NCI-H2227 (cell line): ENCODE results near the gene ATP6V1F.

Experiments used
- DNase-seq: peaks from one replicate; lab custom pipeline; 2025; ENCODE audit not compliant: unreplicated experiment; lab: John Stamatoyannopoulos, UW

The ATP6V1F gene, protein sequence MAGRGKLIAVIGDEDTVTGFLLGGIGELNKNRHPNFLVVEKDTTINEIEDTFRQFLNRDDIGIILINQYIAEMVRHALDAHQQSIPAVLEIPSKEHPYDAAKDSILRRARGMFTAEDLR

DNA sequence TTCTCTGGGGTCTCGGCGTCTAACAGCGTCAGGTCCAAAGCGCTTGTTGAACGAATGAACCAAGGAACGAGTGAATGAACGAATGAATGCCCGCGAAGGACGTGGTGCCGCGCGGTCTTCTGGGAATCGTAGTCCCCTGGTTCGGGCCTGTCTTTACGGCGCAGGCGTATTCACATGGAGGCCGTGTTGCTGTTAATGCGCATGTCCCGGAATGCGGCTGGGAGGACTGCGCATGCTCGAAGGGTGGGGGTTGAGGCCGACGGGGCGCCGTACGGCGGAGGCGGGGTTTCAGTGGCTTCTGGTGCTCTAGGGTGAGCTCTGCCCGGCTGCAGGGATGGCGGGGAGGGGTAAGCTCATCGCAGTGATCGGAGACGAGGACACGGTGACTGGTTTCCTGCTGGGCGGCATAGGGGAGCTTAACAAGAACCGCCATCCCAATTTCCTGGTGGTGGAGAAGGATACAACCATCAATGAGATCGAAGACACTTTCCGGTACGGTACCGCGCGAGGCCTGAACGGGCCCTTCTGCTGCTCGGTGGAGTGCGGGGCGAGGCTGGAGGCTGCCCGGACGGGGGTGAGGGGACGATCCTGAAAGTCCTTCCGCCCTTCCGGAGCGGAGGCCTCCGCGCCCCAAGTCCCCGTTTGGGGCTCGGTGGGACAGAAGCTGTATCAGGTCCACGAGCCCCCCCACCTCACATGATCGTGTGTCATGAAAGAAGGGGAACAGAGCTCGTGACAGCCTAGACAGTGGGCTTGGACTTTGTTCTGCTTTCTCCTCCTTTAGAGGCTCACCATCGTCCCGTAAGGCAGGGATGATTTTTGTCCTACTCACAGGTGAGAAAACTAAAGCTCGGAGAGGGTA is at the start of gene ATP6V1F:
Gene ATP6V1F, plus strand, starts transcription at position 286 of the 862 bp plus-strand sequence. Its CDS starts 49 bp downstream, at position 335.
- DNase-seq: peak; percentile 99

DNA sequence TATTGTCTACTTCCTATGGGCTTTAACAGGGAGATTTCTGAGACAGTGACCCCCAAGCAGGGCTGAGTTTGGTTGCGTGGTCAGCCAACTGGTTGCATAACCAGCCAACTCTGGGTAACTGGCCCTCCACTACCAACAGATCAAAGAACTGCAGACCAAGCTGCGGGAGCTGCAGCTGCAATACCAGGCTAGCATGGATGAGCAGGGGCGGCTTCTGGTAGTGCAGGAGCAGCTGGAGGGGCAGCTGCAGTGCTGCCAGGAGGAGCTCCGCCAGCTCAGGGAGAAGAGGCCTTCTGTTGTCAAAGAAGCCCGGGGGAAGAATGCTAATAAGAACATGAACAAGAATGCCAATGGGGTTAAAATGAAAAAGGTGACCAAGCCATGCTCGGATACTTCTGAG is 48.2 kb upstream of the ATP6V1F start:
- DNase-seq: no peak

DNA sequence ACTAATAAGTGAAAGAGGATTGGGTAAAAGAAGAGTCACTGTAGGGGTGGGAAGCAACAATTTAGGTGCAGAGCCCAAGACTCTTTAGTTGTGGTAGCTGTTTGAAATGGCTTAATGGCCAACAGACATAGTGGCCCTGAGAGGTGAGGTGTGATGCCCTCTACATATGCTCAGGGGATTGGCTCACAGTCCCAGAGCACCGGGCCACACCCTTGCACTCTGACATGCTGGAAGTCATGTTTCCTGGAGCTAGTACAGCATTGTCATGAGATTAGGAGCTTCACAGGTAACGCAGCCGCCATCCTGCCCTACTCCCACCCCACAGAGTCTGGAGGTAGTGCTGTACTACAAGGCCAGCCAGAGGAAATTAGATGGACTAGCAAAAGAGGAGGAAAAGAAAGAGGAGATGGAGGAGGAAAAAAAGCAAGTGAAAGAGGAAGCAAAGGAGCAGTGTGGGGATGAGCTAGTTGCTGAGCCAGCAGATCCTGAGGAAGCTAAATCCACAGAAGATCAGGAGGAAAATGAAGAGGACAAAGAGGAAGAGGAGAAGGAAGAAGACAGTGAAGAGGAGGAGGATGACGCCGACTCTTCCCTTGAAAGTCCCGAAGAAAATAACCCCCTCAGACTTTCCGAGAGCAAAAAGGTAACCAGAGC is 47.2 kb upstream of the ATP6V1F start:
- DNase-seq: no peak

DNA sequence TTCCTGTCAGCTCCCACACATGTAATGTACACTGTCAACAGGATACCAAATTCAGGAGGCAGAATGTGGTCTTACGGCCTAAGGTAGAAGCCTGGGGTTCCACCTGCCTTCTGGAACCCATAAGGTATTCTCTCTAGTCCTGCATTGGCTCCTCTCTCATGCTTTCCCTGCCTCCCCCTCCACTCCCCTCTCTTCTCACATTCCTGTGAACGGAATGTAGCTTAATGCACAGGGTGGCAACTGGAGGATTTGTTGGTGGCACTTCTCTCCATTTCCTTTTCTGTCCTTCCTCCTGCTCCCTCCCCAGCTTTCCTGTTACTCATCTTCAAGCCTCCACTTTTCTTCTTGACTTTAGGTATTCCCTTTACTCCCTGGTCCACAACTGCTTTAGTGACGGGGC is 44.0 kb upstream of the ATP6V1F start:
- DNase-seq: no peak

DNA sequence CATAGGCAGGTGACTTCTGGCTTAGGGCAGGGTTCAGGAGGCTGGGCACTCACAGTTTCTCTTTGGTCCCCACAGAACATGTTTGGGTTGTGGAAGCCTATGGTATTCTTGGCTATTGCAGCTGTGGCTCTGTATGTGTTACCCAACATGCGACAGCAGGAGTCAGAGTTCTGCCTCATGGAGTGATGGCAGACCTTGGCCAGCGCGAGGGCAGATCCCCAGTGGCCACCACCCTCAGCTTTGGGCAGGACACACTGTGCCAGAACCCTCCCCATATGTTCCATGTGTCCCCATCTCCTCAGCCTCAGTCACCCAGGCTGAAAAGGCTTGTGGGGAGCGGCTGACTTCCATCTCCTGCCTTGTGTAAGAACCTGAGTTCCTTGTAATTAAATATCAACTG is 40.9 kb upstream of the ATP6V1F start:
- DNase-seq: no peak

DNA sequence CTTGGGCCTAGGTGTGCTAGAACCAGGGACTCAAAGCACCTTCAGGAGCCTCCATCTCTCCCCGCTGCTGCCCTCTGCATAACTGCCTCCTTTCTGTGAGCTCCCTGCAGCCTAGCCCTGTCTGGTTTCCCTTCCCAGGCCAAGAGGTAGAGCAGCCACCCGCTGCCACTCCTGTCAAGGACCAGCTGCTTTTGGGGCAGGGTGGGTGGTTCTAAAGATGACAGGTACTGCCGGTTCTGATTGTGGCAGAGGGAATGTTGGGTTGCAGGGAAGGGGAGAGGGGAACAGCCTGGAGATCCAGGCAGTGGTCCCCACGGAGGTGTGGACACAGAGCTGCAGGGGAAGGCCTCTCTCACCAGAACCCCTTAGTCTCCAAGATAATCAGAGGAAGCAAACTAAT is 36.1 kb upstream of the ATP6V1F start:
- no peak for DNase-seq

DNA sequence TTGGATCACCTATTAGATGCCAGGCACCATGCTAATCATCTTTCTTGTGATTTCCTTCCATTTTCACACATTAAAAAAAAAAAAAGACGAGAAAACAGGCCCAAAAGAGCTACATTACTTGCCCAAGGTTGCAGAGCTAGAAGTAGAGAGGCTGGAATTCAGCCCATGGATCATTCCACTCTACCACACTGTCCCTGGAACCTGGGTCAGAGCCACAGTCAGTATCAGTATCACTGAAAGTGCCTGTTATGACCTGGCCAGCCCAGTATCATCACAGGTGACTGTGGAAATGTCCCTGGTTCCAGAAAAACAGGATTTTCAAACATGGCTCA is 35.8 kb upstream of the ATP6V1F start:
- no peak for DNase-seq

DNA sequence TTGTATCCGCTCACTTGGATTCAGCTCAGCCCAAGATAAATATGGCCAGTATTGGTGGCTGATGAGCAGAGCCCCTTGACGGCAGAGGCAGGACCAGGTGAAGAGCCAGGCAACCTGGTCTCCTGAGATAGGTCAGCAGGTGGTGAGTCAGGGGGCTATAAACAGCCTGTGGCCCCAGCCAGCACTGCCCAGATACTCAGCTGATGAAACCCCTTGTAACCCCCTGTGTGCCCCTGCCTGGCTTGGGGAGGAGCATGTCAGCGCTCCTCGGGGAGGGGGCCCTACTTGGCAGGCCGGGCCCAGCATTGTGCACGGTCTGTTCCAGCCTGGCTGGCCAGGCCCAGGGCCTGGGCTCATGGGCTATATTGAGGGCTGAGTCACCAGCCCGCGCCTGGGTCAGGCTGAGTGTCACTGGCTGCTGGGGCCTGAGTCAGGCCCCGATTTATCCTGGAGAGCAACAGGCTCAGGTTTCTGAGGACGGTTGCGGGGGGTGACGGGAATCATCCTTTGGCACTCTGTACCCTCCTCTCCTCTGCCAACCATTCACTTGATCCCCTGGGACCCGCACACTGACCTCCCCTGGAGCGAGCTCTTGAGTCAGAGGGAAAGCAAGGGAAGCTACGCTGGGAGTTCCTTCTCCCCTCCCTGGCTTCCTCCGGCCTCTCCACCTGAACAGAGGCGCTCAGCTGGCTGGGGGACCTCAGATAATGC is 35.3 kb upstream of the ATP6V1F start:
- DNase-seq: no peak

DNA sequence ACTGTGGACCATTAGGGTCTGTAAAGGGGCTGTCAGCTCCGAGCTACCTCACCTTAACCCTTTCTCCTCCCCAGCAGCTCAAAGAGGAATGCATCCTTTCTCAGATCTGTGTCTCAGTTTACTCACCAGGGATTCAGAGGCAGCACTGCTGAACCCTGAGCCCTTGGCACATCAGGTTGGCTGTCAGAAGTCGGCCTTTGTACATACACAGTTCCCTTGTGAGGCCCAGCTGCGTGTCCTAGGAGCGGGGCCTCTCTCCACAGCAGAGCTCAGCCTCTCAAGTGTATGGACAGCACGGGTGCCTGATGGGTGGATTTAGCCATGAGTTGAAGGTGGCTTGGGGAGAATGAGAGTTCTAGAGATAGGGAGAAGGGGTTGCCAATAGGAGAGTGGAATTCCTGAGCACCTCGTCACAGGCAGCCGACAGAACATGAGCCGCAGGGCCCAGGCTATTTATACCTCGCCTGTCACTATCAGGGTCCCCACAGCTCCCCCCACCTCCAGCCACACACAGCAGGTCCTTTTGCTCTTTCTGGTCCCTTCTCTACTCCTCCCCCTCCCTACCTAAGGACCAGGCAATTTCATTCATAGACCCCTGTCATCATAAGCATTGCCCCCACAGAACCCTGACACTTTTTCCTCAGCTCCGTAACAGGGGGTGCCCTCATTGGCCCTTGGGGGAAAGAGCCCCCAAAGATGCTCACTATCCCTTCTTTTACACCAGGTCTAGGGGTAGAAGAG is 34.5 kb upstream of the ATP6V1F start:
- no peak for DNase-seq

DNA sequence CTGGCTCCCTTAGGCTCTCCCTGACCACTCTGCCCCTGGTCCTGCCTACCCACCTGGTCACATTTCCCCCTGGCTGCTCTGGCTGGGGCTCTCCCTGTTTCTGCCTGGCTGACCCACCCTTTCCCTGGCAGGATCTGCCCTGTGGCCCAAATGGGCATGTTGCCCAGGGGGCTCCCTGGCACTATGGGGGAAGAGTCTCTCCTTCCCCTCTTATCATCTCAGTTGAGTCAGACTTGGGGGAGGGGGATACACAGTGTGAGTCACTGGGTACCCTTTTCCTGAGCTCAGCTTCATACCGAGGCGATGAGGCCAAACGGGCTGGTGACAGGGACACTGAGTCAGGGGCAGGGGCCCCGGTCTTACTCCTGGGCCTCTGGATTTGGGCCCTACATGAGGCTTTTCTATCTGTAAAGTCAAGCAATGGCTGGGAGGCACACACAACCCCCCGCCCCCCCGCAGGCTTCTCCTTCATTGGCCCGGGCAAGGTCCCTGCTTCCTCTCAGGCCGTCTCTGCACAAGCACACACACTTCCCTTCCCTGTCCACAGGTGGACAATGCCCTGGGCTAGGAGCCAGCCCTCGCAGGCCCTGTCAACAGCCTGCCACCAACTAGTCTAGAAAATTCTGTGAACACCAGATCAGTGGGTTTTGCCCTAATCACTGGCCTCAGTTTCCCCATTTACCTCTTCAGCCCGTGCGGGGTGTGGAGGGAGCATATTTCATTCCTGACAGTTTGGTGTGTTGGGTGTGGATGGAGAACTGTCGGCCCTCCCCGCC is 33.1 kb upstream of the ATP6V1F start:
- no peak for DNase-seq

DNA sequence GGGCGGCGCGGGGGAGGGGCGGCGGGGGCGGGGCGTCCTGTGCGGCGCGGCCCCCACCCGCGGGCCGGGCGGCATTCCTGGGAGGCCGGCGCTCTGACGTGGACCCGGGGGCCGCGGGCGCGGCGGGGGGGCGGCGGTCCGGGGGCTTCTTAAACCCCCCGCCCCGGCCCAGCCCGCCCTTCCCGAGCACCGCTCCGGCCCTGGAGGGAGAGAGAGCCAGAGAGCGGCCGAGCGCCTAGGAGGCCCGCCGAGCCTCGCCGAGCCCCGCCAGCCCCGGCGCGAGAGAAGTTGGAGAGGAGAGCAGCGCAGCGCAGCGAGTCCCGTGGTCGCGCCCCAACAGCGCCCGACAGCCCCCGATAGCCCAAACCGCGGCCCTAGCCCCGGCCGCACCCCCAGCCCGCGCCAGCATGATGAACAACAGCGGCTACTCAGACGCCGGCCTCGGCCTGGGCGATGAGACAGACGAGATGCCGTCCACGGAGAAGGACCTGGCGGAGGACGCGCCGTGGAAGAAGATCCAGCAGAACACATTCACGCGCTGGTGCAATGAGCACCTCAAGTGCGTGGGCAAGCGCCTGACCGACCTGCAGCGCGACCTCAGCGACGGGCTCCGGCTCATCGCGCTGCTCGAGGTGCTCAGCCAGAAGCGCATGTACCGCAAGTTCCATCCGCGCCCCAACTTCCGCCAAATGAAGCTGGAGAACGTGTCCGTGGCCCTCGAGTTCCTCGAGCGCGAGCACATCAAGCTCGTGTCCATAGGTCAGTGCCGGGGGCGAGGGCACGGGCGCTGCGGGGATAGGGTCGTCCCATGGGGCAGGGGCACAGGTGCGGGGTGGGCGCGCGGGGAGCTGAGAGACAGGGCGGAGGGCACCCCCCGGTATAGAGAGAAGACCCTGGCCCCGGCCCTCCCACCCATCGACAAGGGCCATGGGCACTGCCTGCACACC is 32.2 kb upstream of the ATP6V1F start, which contains the start of gene FLNC:
Gene FLNC, plus strand, starts transcription at position 176 of the 947 bp plus-strand sequence. Its CDS starts 232 bp downstream, at position 408.
- peak; percentile 58 for DNase-seq

DNA sequence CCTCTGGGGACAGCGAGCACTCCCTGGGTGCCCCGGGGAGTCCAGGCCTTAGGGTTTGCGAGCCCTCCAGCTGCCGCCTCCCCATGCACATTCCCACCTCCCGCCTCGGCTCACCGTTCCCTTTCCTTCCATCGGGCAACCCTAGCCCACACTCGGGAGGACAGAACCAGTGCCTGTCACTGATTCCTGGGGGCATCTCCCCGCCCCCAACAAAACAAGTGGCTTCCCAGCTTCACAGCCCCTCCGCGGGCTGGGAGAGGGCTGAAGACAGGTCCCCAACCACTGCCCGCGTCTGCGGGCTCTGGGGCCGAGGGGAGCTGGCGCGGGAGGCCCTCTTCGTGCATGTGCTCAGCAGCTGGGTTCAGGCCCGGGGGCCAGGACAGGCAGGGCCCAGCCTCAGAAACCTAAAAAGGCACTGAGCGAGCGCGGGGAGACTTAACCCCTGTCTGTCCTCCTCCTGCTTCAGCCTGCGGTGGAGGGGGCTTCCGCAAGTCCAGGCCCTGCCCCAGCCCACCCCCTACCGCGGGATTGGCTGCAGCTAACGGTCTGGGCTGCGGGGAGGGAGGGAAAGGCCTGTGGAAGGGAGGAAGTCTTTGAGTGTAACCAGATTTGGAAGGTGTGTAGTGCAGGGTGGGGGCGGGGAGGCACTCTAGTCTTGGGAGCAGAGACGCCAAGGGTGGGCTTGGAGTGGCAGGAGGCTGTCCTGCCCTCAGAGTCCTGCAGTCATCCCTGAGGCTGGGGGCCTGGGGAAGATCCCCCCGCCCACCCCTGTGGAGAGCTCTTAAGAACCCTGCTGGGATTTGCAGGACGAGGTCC is 31.3 kb upstream of the ATP6V1F start:
- DNase-seq: peak; percentile 24

DNA sequence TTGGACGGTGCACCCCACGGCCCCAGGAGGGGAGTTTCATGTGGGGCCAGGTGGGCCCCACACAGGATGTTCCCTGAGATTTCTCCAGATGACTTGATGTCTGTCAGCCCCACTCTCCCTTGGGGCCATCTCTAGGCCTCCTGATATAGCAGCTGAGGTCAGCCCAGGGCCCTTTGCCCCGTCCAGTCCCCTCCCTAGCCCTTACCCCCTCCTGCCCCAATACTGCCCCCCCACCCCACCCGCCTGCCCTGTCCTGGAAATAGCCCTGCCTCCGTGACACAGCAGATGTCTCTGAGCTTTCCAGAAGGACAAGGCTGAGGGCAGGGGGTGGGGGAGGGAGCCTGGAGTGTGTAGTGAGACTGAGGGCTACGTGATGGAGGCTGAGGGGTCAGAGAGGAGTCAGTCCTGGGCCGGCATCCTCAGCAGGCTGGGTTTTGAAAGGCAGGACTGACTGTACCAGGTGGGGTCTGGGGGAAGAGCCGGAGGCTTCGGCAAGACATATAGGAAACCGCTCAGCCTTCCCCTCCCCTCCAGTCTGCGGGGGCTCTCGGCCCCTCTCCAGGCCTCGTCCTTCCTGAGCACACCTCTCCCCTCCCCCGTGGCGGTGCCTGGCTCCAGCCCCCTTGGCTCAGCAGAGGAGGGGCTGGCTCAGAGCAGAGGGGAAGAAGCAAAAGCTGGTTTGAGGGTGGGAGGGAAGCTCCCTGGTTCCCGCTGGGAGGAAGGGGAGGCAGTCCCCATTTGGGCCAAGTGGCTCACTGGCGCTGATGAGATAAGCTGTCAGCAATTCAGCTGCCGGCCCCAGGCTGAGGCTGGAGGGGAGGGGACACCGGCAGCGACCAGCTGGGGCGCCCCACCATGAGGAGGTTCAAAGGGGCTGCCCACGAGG is 30.4 kb upstream of the ATP6V1F start:
- DNase-seq: peak; percentile 82

DNA sequence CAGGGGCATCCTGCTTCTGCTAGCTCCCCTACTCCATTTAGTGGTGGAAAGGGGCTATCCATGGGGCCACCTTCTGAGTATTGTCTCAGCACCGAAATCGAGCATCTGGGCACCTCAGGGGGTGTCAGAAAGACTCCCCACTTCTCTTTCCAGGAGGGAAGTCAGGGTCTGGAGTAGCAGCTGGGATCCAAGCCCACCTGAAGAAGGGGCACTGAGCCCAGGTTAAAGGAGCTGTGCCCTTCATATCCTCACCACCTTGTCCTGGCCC is 29.8 kb upstream of the ATP6V1F start:
- DNase-seq: no peak

DNA sequence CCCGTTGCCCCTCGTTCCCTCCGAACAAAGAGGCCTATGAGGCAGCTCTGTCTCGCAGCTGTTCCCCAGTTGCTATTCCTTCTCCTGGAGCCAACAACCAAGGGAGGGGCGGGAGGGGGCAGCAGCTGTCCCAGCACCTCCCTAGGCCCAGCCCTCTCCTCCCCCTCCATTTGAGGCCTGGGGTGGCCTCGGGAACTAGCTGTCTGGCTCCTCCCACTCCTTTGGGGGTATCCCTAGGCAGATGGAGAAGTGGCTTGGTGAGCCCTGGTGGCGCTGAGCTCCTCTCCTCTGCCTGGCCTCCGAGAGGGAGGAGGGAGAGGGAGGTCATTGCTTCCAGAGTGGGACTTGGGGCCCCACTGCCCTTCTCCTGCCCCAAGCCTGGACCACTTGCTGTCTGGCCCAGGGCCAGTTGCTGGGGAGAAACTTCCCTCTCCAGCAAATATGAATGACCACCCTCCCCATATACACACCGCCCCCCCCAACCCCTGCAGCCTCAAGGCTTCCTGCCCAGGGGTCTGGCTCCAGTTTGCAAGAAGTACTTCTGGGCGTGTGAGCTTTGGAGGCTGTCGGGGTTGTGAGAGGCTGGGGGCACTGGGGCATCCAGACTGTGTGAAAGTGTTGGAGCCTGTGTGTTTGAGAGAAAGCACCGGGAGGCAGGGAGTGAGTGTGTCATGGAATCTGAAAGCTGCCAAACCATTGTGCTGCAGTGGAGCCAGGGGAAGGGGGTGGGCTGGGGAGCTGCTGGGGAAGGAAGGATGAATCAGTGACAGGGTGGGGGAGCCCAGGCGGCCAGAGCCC is 29.3 kb upstream of the ATP6V1F start:
- DNase-seq: peak; percentile 48

DNA sequence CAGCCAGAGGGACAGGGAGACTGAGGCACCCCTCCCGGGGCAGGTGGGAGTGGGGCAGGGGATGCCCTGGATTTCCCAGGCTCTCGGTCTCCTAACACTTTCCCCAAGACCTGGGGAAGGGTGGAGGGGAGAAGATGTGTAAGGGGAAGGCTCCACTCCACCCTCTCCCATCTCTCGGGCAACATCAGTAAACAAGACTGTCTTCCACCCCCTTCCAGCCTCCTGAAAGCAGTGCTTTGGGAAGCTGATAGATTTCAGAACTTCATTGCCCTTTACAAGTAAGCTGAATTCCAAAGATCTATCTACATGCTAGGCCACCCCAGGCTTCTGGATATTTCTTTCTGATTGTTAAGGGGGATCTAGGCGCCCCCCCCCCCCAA is 28.7 kb upstream of the ATP6V1F start:
- DNase-seq: no peak
